ENCODE results near the gene DNAJB14.

DNA sequence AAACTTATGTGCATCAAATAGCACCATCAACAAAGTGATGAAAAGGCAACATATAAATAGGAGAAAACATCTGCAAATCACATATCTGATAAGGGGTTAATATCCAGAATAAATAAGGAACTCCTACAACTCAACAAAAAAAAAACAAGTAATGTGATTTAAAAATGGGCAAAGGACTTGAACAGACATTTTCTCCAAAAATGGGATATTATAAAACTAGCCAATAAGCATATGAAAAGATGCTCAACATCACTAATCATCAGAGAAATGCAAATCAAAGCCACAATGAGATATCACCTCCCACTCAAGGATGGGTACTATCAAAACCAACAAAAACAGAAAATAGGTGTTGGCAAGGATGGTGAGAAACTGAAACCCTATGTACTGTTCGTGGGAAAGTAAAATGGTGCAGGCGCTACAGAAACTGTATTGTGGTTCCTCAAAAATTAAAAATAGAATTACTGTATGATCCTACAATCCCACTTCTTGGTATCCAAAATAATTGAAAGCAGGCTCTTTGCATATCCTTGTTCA, 2.4 kb downstream of the DNAJB14 start:
- no peak for TF ChIP-seq CTCF (IDR thresholded peaks at IDR 0.05)
- no peak for TF ChIP-seq POLR2A (IDR thresholded peaks at IDR 0.05)

All from lower leg skin (tissue), 3 donors.